Heart left ventricle (tissue), 13 donors: Measurements from ENCODE around the gene SPACA1.

Experiments
- POLR2A ChIP-seq, 2 donors: fragments of 450-650 bp; IDR thresholded peaks; one replicate each; pipeline ENCODE4 v1.6.1; 2017; ENCODE audit warnings: antibody characterized with exemption in 2 of 2, mild to moderate bottlenecking in 2 of 2, moderate library complexity in 2 of 2
- TF ChIP-seq, protein P1 (sequence below), 12 donors: fragments of 200-600 bp; sonication (generic) in 4 of 12; IDR thresholded peaks; one replicate each; pipeline versions ENCODE4 v1.5.0 to v1.8.0; 2018 to 2022; ENCODE audit warnings: antibody characterized with exemption in 12 of 12, mild to moderate bottlenecking in 5 of 12
- donor health status: ischemic (EF 13 %, LVEDD 7.1; RV severe dilation, severe dysfunction).
- donor health status: DM: no; HTN: yes; CAD: no.
- donor health status: DM: no; HTN: no; CAD: no.
- donor health status: ischemic (EF 25% LVEDD 6.9; RV normal size, moderate dysfunction).
- donor health status: ischemic (EF 25% LVEDD 5.7; RV mildly dilated, moderate dysfunction).
- donor health status: ischemic (EF 35%, LVEDD 5.7; RV mildly dilated, moderate dysfunction).
- donor health status: nonischemic (EF 11% LVEDD 7.7; RV severe dilation, severe dysfunction).
- donor health status: DM: yes; HTN: yes; CAD: no.
- donor health status: PGD.
- donor health status: ischemic (EF 29% LVEDD 5.4; RV normal size, mild dysfunction).
- donor health status: nonischemic (EF 23%, LVEDD 6.1; RV moderate dilation, normal function).

DNA sequence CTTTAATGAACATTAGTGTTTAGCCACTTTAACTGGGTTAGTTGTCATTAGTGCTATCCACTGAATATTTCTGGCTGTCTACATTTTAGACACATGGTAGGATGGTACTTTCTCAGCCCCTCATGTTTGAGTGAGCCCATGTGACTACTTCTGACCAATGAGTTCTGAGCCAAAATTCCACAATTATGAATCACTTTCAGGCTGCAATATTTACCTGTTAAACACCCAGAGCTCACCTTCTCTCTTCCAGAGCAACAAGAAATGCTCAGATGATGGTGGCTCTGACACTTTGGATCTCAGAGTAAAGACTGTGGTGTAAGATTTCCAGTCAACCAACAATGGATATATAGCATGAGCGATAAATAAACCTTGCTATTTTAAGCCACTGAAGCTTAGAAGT, 24.8 kb downstream of the SPACA1 start:
- TF ChIP-seq, protein P1, sequence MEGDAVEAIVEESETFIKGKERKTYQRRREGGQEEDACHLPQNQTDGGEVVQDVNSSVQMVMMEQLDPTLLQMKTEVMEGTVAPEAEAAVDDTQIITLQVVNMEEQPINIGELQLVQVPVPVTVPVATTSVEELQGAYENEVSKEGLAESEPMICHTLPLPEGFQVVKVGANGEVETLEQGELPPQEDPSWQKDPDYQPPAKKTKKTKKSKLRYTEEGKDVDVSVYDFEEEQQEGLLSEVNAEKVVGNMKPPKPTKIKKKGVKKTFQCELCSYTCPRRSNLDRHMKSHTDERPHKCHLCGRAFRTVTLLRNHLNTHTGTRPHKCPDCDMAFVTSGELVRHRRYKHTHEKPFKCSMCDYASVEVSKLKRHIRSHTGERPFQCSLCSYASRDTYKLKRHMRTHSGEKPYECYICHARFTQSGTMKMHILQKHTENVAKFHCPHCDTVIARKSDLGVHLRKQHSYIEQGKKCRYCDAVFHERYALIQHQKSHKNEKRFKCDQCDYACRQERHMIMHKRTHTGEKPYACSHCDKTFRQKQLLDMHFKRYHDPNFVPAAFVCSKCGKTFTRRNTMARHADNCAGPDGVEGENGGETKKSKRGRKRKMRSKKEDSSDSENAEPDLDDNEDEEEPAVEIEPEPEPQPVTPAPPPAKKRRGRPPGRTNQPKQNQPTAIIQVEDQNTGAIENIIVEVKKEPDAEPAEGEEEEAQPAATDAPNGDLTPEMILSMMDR (IDR thresholded peaks at IDR 0.05): no peak
- TF ChIP-seq POLR2A (IDR thresholded peaks at IDR 0.05): no peak
